Esophagus squamous epithelium (tissue), 5 donors: ENCODE data around the gene P2RY6. TPM values are rescaled to one million over a fixed set of nuclear protein-coding genes. Genes with fewer than 3 reads are reported as not detected.

ENCODE experiments used
- DNase-seq: peaks from one replicate; lab custom pipeline; 2025; lab: John Stamatoyannopoulos, UW
- H3K27ac ChIP-seq, 4 donors: fragments of 200-600 bp; sonication (generic); one replicate each; pipeline ENCODE4 v1.5.1; 2016 to 2019; ENCODE audit warnings: mild to moderate bottlenecking in 1 of 4
- H3K27me3 ChIP-seq, 4 donors: fragments of 200-600 bp; sonication (generic); 1 replicate in 3 of 4; 2 replicates in 1 of 4; pipeline versions ENCODE4 v1.5.1 to v1.6.0; 2017 to 2021; ENCODE audit warnings: antibody characterized with exemption in 1 of 4
- H3K36me3 ChIP-seq, 3 donors: fragments of 200-600 bp; sonication (generic); one replicate each; pipeline ENCODE4 v1.5.1; 2016 to 2019
- H3K4me1 ChIP-seq, 3 donors: fragments of 200-600 bp; sonication (generic); one replicate each; pipeline ENCODE4 v1.5.1; 2017 to 2019
- H3K4me3 ChIP-seq, 4 donors: fragments of 200-600 bp; sonication (generic); 1 replicate in 3 of 4; 2 replicates in 1 of 4; pipeline ENCODE4 v1.5.1; 2016 to 2019; ENCODE audit warnings: mild to moderate bottlenecking in 2 of 4, moderate library complexity in 1 of 4
- H3K9me3 ChIP-seq, 3 donors: fragments of 200-600 bp; sonication (generic); one replicate each; pipeline ENCODE4 v1.5.1; 2016 to 2019
- CTCF ChIP-seq, 6 experiments: fragments of 450-650 bp in 4 of 6; fragments of 200-600 bp in 2 of 6; sonication (generic) in 2 of 6; IDR thresholded peaks; one replicate each; pipeline ENCODE4 v1.5.1; 2016 to 2019; ENCODE audit warnings: antibody characterized with exemption in 6 of 6, mild to moderate bottlenecking in 4 of 6, moderate library complexity in 4 of 6
- POLR2A ChIP-seq, 4 donors: fragments of 450-650 bp; IDR thresholded peaks; one replicate each; pipeline ENCODE4 v1.6.1; 2017; ENCODE audit warnings: antibody characterized with exemption in 4 of 4, mild to moderate bottlenecking in 4 of 4, moderate library complexity in 3 of 4
- WGBS, 2 donors: methylation state at CpG; one replicate each; pipeline ENCODE4 v1.1.5; 2018; 5-methylcytosine and 5-hydroxymethylcytosine counted together
- intact Hi-C: fragments of 100-400 bp; cut with DNase I; formaldehyde crosslinking; loops from one replicate; pipeline ENCODE4 v1.15.0; 2022
- total RNA-seq, 4 donors: library from RNA; depleted of rRNA; stranded (reverse); fragments of >200 nt; gene quantifications; one replicate each; pipeline ENCODE4 v1.1.0, GENCODE V29; 2016
- donor health status: DM: yes; HTN: yes; CAD: no.

The P2RY6 gene
- total RNA-seq, 4 donors from 2014 or later = 0.26 to 3.6 (median 1.3) TPM

GRCh38 chr11:73260127-73260457 lies 12.0 kb upstream of the P2RY6 start:
- peaks cover 0 to 24% (median 3%) of the 10 kb centered on the region in 4 donors for H3K27me3 ChIP-seq
- TF ChIP-seq CTCF (IDR thresholded peaks at IDR 0.05) (no peak), POLR2A (IDR thresholded peaks at IDR 0.05) (no peak)
- peaks cover 0 to 25% (median 16%) of the 10 kb centered on the region in 3 donors for H3K4me1 ChIP-seq
- no peak for DNase-seq
- intact Hi-C loops = no loop called here
- H3K4me3 ChIP-seq = no peak overlapping the region
- H3K9me3 ChIP-seq = no peaks in the 10 kb centered on the region
- no peak overlapping the region for H3K27ac ChIP-seq
- H3K36me3 ChIP-seq = no peaks in the 10 kb centered on the region

- Histone ChIP-seq H3K27me3 (peaks cover 0 to 43% (median 4%) of the 10 kb centered on the region in 4 donors), H3K9me3 (no peaks in the 10 kb centered on the region), H3K4me3 (no peak overlapping the region), H3K4me1 (peaks cover 0 to 23% (median 12%) of the 10 kb centered on the region in 3 donors), H3K27ac (no peak overlapping the region), H3K36me3 (no peaks in the 10 kb centered on the region)
- no peak for DNase-seq
- intact Hi-C loops = no loop called here
- TF ChIP-seq POLR2A (IDR thresholded peaks at IDR 0.05) = no peak
- no peak for TF ChIP-seq CTCF (IDR thresholded peaks at IDR 0.05)
- WGBS, 2 donors = 46 to 52% methylated on average over 5 of the region's 5 CpGs
These were observed 9.2 kb upstream of the P2RY6 start for GRCh38 chr11:73262851-73263495.

- Histone ChIP-seq H3K4me1 (peaks cover 0 to 18% (median 10%) of the 10 kb centered on the region in 3 donors), H3K4me3 (no peak overlapping the region), H3K36me3 (no peaks in the 10 kb centered on the region), H3K27me3 (peaks cover 0 to 43% (median 4%) of the 10 kb centered on the region in 4 donors), H3K27ac (no peak overlapping the region), H3K9me3 (no peaks in the 10 kb centered on the region)
- WGBS, 2 donors = 77 to 100% methylated on average over 2 of the region's 2 CpGs
- intact Hi-C loops = no loop called here
- no peak for DNase-seq
- TF ChIP-seq CTCF (IDR thresholded peaks at IDR 0.05) = no peak
- no peak for TF ChIP-seq POLR2A (IDR thresholded peaks at IDR 0.05)
These were observed 8.5 kb upstream of the P2RY6 start for GRCh38 chr11:73263640-73264039.

- Histone ChIP-seq H3K27me3 (peaks cover 0 to 43% (median 4%) of the 10 kb centered on the region in 4 donors), H3K4me3 (no peak overlapping the region), H3K36me3 (no peaks in the 10 kb centered on the region), H3K9me3 (no peaks in the 10 kb centered on the region), H3K4me1 (peaks cover 9 to 35% (median 24%) of the 10 kb centered on the region in 3 donors), H3K27ac (no peak overlapping the region)
- DNase-seq = no peak
- intact Hi-C loops = no loop called here
- 75 to 80% methylated on average over 2 to 3 of the region's 4 CpGs for WGBS, 2 donors
- TF ChIP-seq CTCF (IDR thresholded peaks at IDR 0.05) (no peak), POLR2A (IDR thresholded peaks at IDR 0.05) (no peak)
These were observed 6.8 kb upstream of the P2RY6 start for GRCh38 chr11:73265278-73265810.

GRCh38 chr11:73265853-73266645 lies 6.1 kb upstream of the P2RY6 start:
- no peak overlapping the region for H3K4me3 ChIP-seq
- 92% methylated on average over 3 of the region's 3 CpGs; no CpG with 5 or more reads in 1 of the 2 donors for WGBS, 2 donors
- intact Hi-C loops = no loop called here
- no peak for TF ChIP-seq CTCF (IDR thresholded peaks at IDR 0.05)
- no peak for TF ChIP-seq POLR2A (IDR thresholded peaks at IDR 0.05)
- no peak for DNase-seq
- H3K9me3 ChIP-seq = no peaks in the 10 kb centered on the region
- no peaks in the 10 kb centered on the region for H3K36me3 ChIP-seq
- peaks cover 0 to 43% (median 4%) of the 10 kb centered on the region in 4 donors for H3K27me3 ChIP-seq
- peaks cover 9 to 36% (median 31%) of the 10 kb centered on the region in 3 donors for H3K4me1 ChIP-seq
- H3K27ac ChIP-seq = no peak overlapping the region
